K562 (cell line): Measurements from ENCODE around the gene CCAR1. TPM values are rescaled to one million over a fixed set of nuclear protein-coding genes. Genes with fewer than 3 reads are reported as not detected.

Source experiments
- MGA ChIP-seq: fragments of 450-650 bp; IDR thresholded peaks from 2 replicates; pipeline ENCODE4 v1.6.1; 2016; ENCODE audit warnings: mild to moderate bottlenecking, moderate library complexity
- polyA plus RNA-seq, 8 experiments: library from polyadenylated mRNA; depleted of rRNA in 4 of 8; stranded (reverse) in 5 of 8; unstranded in 3 of 8; fragments of >200 nt; fragmentation: Nextera tagmentation in 2 of 8; fragmentation: Illumina TruSeq in 1 of 8; extraction: Ambion mirVana in 2 of 8; extraction: Trizol in 1 of 8; gene quantifications; 2 replicates each; pipeline versions ENCODE4 v1.2.1 to v1.2.3, GENCODE V29; 2011 to 2014; ENCODE audit warnings: inconsistent platforms in 1 of 8, missing spikeins in 1 of 8
- total RNA-seq, 7 experiments: library from RNA; depleted of rRNA in 6 of 7; stranded (reverse); fragments of >200 nt in 6 of 7; fragmentation: Illumina TruSeq in 2 of 7; extraction: Trizol in 2 of 7; gene quantifications; 2 replicates each; pipeline versions ENCODE4 v1.2.1 to v1.2.3, GENCODE V29; 2011 to 2021; ENCODE audit warnings: low replicate concordance in 1 of 7

Gene CCAR1
- total and polyA plus RNA-seq, 9 of the 15 experiments (the other 6 are each of a cell fraction or from before 2014, with no cell fraction given), result 44.8 to 173 (median 111) TPM

- peak; percentile 28; the same call in 1 of the 2 replicates for TF ChIP-seq MGA
Observed at GRCh38 chr10:68816796-68817412, 95.9 kb downstream of the CCAR1 start (continued).
